Measurements from ENCODE around the gene STRA6.

DNA sequence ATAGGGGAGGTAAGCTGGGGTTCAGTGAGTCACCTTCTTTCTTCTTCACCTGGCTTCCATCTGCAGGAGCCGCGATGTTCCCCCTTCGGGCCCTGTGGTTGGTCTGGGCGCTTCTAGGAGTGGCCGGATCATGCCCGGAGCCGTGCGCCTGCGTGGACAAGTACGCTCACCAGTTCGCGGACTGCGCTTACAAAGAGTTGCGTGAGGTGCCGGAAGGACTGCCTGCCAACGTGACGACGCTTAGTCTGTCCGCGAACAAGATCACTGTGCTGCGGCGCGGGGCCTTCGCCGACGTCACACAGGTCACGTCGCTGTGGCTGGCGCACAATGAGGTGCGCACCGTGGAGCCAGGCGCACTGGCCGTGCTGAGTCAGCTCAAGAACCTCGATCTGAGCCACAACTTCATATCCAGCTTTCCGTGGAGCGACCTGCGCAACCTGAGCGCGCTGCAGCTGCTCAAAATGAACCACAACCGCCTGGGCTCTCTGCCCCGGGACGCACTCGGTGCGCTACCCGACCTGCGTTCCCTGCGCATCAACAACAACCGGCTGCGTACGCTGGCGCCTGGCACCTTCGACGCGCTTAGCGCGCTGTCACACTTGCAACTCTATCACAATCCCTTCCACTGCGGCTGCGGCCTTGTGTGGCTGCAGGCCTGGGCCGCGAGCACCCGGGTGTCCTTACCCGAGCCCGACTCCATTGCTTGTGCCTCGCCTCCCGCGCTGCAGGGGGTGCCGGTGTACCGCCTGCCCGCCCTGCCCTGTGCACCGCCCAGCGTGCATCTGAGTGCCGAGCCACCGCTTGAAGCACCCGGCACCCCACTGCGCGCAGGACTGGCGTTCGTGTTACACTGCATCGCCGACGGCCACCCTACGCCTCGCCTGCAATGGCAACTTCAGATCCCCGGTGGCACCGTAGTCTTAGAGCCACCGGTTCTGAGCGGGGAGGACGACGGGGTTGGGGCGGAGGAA is 69.6 kb downstream of the STRA6 start:
- no peak for TF ChIP-seq EZH2 (IDR thresholded peaks at IDR 0.05)
- TF ChIP-seq, protein P1, sequence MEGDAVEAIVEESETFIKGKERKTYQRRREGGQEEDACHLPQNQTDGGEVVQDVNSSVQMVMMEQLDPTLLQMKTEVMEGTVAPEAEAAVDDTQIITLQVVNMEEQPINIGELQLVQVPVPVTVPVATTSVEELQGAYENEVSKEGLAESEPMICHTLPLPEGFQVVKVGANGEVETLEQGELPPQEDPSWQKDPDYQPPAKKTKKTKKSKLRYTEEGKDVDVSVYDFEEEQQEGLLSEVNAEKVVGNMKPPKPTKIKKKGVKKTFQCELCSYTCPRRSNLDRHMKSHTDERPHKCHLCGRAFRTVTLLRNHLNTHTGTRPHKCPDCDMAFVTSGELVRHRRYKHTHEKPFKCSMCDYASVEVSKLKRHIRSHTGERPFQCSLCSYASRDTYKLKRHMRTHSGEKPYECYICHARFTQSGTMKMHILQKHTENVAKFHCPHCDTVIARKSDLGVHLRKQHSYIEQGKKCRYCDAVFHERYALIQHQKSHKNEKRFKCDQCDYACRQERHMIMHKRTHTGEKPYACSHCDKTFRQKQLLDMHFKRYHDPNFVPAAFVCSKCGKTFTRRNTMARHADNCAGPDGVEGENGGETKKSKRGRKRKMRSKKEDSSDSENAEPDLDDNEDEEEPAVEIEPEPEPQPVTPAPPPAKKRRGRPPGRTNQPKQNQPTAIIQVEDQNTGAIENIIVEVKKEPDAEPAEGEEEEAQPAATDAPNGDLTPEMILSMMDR (IDR thresholded peaks at IDR 0.05 in 2 of 3, conservative IDR thresholded peaks at IDR 0.05 in 1 of 3; ENCODE audit: borderline replicate concordance in 1 of 3, insufficient read depth in 1 of 3, low read depth in 2 of 3, low read length in 2 of 3): peak in 2 of 3 experiments; percentile 8 to 16; a peak in 2 of 6 replicates
- no peak for TF ChIP-seq YY1 (IDR thresholded peaks at IDR 0.05; ENCODE audit: extremely low read depth, insufficient replicate concordance, low read depth, low read length)
- TF ChIP-seq POLR2A (IDR thresholded peaks at IDR 0.05; ENCODE audit: borderline replicate concordance, extremely low read depth, insufficient read depth, insufficient read length): no peak
- TF ChIP-seq RAD21 (IDR thresholded peaks at IDR 0.05; ENCODE audit: low read depth): peak; percentile 46; the same call in 1 of the 2 replicates
- TF ChIP-seq, protein P2, sequence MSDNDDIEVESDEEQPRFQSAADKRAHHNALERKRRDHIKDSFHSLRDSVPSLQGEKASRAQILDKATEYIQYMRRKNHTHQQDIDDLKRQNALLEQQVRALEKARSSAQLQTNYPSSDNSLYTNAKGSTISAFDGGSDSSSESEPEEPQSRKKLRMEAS (IDR thresholded peaks at IDR 0.05): no peak
- no peak for TF ChIP-seq ZFX (IDR thresholded peaks at IDR 0.05)
- TF ChIP-seq TCF7L2 (IDR thresholded peaks at IDR 0.05; ENCODE audit: borderline replicate concordance, extremely low read depth, insufficient read depth, insufficient read length): no peak
- TF ChIP-seq EGR1 (IDR thresholded peaks at IDR 0.05; ENCODE audit: low read depth): no peak
- TF ChIP-seq ZNF274 (IDR thresholded peaks at IDR 0.05; ENCODE audit: low read depth, low read length): no peak

All from HCT116 (cell line).